GM12874 (cell line): ENCODE data around the gene TENT5C.

Source experiments
- CTCF ChIP-seq: IDR thresholded peaks from 2 replicates; pipeline ENCODE4 v1.5.1; 2011; ENCODE audit warnings: low read depth, mild to moderate bottlenecking, control low read depth, low read length, moderate library complexity; ENCODE audit not compliant: insufficient read depth

TENT5C gene

GRCh38 chr1:117674521-117675400 lies 68.9 kb downstream of the TENT5C start:
- peak; percentile 75 for TF ChIP-seq CTCF

GRCh38 chr1:117675907-117676430 lies 70.1 kb downstream of the TENT5C start:
- no peak for TF ChIP-seq CTCF

GRCh38 chr1:117676615-117677130 lies 70.8 kb downstream of the TENT5C start:
- TF ChIP-seq CTCF: no peak
